Transverse colon (tissue), 4 donors: ENCODE data around the gene MCOLN1. TPM values are rescaled to one million over a fixed set of nuclear protein-coding genes. Genes with fewer than 3 reads are reported as not detected.

Source experiments
- DNase-seq: peaks from one replicate; pipeline ENCODE4 v3.0.0-alpha.2; 2019
- H3K27ac ChIP-seq, 4 donors: fragments of 200-600 bp; sonication (generic); 2 replicates each; pipeline ENCODE4 v1.5.1; 2016 to 2018; ENCODE audit warnings: inconsistent platforms in 4 of 4
- H3K27me3 ChIP-seq: fragments of 200-600 bp; sonication (generic); 2 replicates; pipeline ENCODE4 v1.5.1; 2017; ENCODE audit warnings: inconsistent platforms
- H3K36me3 ChIP-seq, 4 donors: fragments of 200-600 bp; sonication (generic); 2 replicates each; pipeline ENCODE4 v1.5.1; 2017 to 2019; ENCODE audit warnings: inconsistent platforms in 4 of 4
- H3K4me1 ChIP-seq, 4 donors: fragments of 200-600 bp; sonication (generic); 2 replicates each; pipeline ENCODE4 v1.5.1; 2017 to 2020; ENCODE audit warnings: inconsistent platforms in 4 of 4
- H3K4me3 ChIP-seq, 4 donors: fragments of 200-600 bp; sonication (generic); 1 replicate in 1 of 4; 2 replicates in 3 of 4; pipeline versions ENCODE4 v1.5.1 to v1.6.1; 2017 to 2019; ENCODE audit warnings: inconsistent platforms in 4 of 4
- H3K9me3 ChIP-seq, 2 donors: fragments of 200-600 bp; sonication (generic); 2 replicates each; pipeline ENCODE4 v1.5.1; 2017 to 2019; ENCODE audit warnings: inconsistent platforms in 2 of 2
- CTCF ChIP-seq, 5 experiments: fragments of 200-600 bp in 3 of 5; fragments of 450-650 bp in 2 of 5; sonication (generic) in 3 of 5; IDR thresholded peaks; 1 replicate in 2 of 5; 2 replicates in 3 of 5; pipeline ENCODE4 v1.5.1; 2016 to 2017; ENCODE audit warnings: antibody characterized with exemption in 5 of 5, inconsistent platforms in 3 of 5, mild to moderate bottlenecking in 2 of 5, moderate library complexity in 1 of 5
- EP300 ChIP-seq: sonication (generic); formaldehyde crosslinking; IDR thresholded peaks from one replicate; pipeline ENCODE4 v1.6.1; 2017; ENCODE audit warnings: antibody characterized with exemption, low read depth
- POLR2A ChIP-seq: fragments of 450-650 bp; IDR thresholded peaks from one replicate; pipeline ENCODE4 v1.6.1; 2016; ENCODE audit warnings: antibody characterized with exemption, mild to moderate bottlenecking, moderate library complexity
- POLR2AphosphoS5 ChIP-seq, 3 donors: sonication (generic); formaldehyde crosslinking; IDR thresholded peaks; one replicate each; pipeline ENCODE4 v1.6.1; 2016; ENCODE audit warnings: antibody characterized with exemption in 3 of 3
- WGBS, 2 donors: methylation state at CpG; one replicate each; pipeline ENCODE4 v1.1.5; 2018; ENCODE audit warnings: low coverage in 1 of 2; 5-methylcytosine and 5-hydroxymethylcytosine counted together
- in situ Hi-C, 4 donors: fragments of 200-750 bp; cut with MboI; loops; one replicate each; pipeline versions ENCODE4 v1.15.0 to v1.15.1; 2017; ENCODE audit warnings: low sequenced_read_pairs in 3 of 4, low pct_ligation_motif_present in 1 of 4, low pct_unique_long_range_greater_than_20kb in 1 of 4
- intact Hi-C: fragments of 100-400 bp; cut with DNase I; formaldehyde crosslinking; loops from one replicate; pipeline ENCODE4 v1.15.1; 2023; ENCODE audit warnings: low total_unique reads
- total RNA-seq, 4 donors: library from RNA; depleted of rRNA; stranded (reverse); fragments of >200 nt; gene quantifications; one replicate each; pipeline ENCODE4 v1.1.0, GENCODE V29; 2016

The MCOLN1 gene
- total RNA-seq, 4 donors from 2014 or later, result 14.7 to 93.1 (median 23.9) TPM

GRCh38 chr19:7504684-7505083, 17.7 kb upstream of the MCOLN1 start:
- Histone ChIP-seq H3K4me3 (no peak overlapping the region), H3K4me1 (peaks cover 6 to 33% (median 23%) of the 10 kb centered on the region in 4 donors), H3K27me3 (peaks cover 13% of the 10 kb centered on the region), H3K9me3 (no peaks in the 10 kb centered on the region), H3K36me3 (no peaks in the 10 kb centered on the region), H3K27ac (peak overlapping the region in 2 of 4 donors; percentile 39 to 76)
- DNase-seq, result no peak
- no peak for TF ChIP-seq EP300
- TF ChIP-seq CTCF (IDR thresholded peaks at IDR 0.05), result no peak
- TF ChIP-seq POLR2AphosphoS5 (IDR thresholded peaks at IDR 0.05), result no peak
- no peak for TF ChIP-seq POLR2A
- intact Hi-C loops, result no loop called here
- in situ Hi-C loops, result no loop called here
- WGBS, 2 donors, result 81 to 82% methylated on average over 4 to 6 of the region's 6 CpGs

- Histone ChIP-seq H3K36me3 (no peaks in the 10 kb centered on the region), H3K9me3 (no peaks in the 10 kb centered on the region), H3K27ac (peak overlapping the region in 3 of 4 donors; percentile 39 to 76 (median 55)), H3K4me1 (peaks cover 6 to 33% (median 23%) of the 10 kb centered on the region in 4 donors), H3K4me3 (peak overlapping the region in 3 of 4 donors; percentile 1 to 40 (median 38)), H3K27me3 (peaks cover 10% of the 10 kb centered on the region)
- in situ Hi-C loops (no loop called here), intact Hi-C loops (no loop called here)
- WGBS, 2 donors, result 35% methylated on average over 3 to 19 of the region's 19 CpGs
- TF ChIP-seq POLR2AphosphoS5 (IDR thresholded peaks at IDR 0.05) (no peak), POLR2A (no peak), CTCF (IDR thresholded peaks at IDR 0.05) (no peak), EP300 (no peak)
- DNase-seq, result peak; percentile 40
Observed at GRCh38 chr19:7505288-7505681, 17.1 kb upstream of the MCOLN1 start.

- H3K4me3 ChIP-seq, result peak overlapping the region in 3 of 4 donors; percentile 1 to 40 (median 38)
- 0 to 8% methylated on average over 3 to 14 of the region's 33 CpGs for WGBS, 2 donors
- H3K27me3 ChIP-seq, result peaks cover 6% of the 10 kb centered on the region
- H3K27ac ChIP-seq, result peak overlapping the region; percentile 24 to 76 (median 47)
- in situ Hi-C loops (no loop called here), intact Hi-C loops (no loop called here)
- peaks cover 6 to 30% (median 19%) of the 10 kb centered on the region in 4 donors for H3K4me1 ChIP-seq
- DNase-seq, result peak; percentile 74
- TF ChIP-seq POLR2AphosphoS5 (IDR thresholded peaks at IDR 0.05) (peak in 2 of 3 donors; percentile 32 to 43), POLR2A (peak; percentile 38), CTCF (IDR thresholded peaks at IDR 0.05) (no peak), EP300 (no peak)
- H3K9me3 ChIP-seq, result no peaks in the 10 kb centered on the region
- no peaks in the 10 kb centered on the region for H3K36me3 ChIP-seq
Observed at GRCh38 chr19:7505682-7506384, 16.6 kb upstream of the MCOLN1 start.

GRCh38 chr19:7506385-7507328, 15.8 kb upstream of the MCOLN1 start:
- peaks cover 6 to 23% (median 14%) of the 10 kb centered on the region in 4 donors for H3K4me1 ChIP-seq
- DNase-seq, result peak; percentile 94
- in situ Hi-C loops (no loop called here), intact Hi-C loops (no loop called here)
- no peaks in the 10 kb centered on the region for H3K27me3 ChIP-seq
- TF ChIP-seq POLR2AphosphoS5 (IDR thresholded peaks at IDR 0.05), result no peak
- TF ChIP-seq CTCF (IDR thresholded peaks at IDR 0.05), result no peak
- no peak for TF ChIP-seq POLR2A
- no peaks in the 10 kb centered on the region for H3K36me3 ChIP-seq
- peak overlapping the region; percentile 24 to 76 (median 44) for H3K27ac ChIP-seq
- no peaks in the 10 kb centered on the region for H3K9me3 ChIP-seq
- H3K4me3 ChIP-seq, result no peak overlapping the region
- 19 to 43% methylated on average over 6 to 20 of the region's 20 CpGs for WGBS, 2 donors
